CD14-positive monocyte (primary cell): ENCODE results near the gene DYRK1A. TPM values are rescaled to one million over a fixed set of nuclear protein-coding genes. Genes with fewer than 3 reads are reported as not detected.

ENCODE experiments used
- DNase-seq, 3 donors: peaks; one replicate each; pipeline ENCODE4 v3.0.0-alpha.2; 2011 to 2022
- H2AFZ ChIP-seq: 2 replicates; pipeline ENCODE4 v1.6.0; 2012; ENCODE audit warnings: mild to moderate bottlenecking, low read depth, low read length, inconsistent platforms; ENCODE audit not compliant: insufficient read depth, poor library complexity, severe bottlenecking
- H3K27ac ChIP-seq, 2 donors: 1 replicate in 1 of 2; 2 replicates in 1 of 2; pipeline ENCODE4 v1.5.1; 2012 to 2013; ENCODE audit warnings: low read length in 2 of 2, control low read depth in 1 of 2, inconsistent platforms in 1 of 2, low read depth in 1 of 2, mild to moderate bottlenecking in 1 of 2
- H3K27me3 ChIP-seq, 2 donors: one replicate each; pipeline versions ENCODE4 v1.6.0 to v1.6.1; 2011 to 2013; ENCODE audit warnings: low read length in 2 of 2; ENCODE audit not compliant: control insufficient read depth in 2 of 2, insufficient read depth in 2 of 2
- H3K36me3 ChIP-seq, 2 donors: replicated peaks in 1 of 2; 1 replicate in 1 of 2; 2 replicates in 1 of 2; pipeline versions ENCODE4 v1.5.1 to v1.6.1; 2012 to 2013; ENCODE audit warnings: low read length in 2 of 2, control low read depth in 1 of 2, inconsistent platforms in 1 of 2, mild to moderate bottlenecking in 1 of 2; ENCODE audit not compliant: insufficient read depth in 2 of 2, control insufficient read depth in 1 of 2
- H3K4me1 ChIP-seq, 2 donors: 1 replicate in 1 of 2; 2 replicates in 1 of 2; pipeline versions ENCODE4 v1.5.1 to v1.6.1; 2012 to 2013; ENCODE audit warnings: low read length in 2 of 2, control low read depth in 1 of 2, inconsistent platforms in 1 of 2, mild to moderate bottlenecking in 1 of 2, moderate library complexity in 1 of 2; ENCODE audit not compliant: insufficient read depth in 2 of 2, control insufficient read depth in 1 of 2
- H3K4me2 ChIP-seq: replicated peaks from 2 replicates; pipeline ENCODE3; 2012; ENCODE audit warnings: low read length, moderate library complexity, mild to moderate bottlenecking; ENCODE audit not compliant: poor library complexity, severe bottlenecking; ENCODE audit errors: extremely low read depth
- H3K4me3 ChIP-seq, 3 experiments: fragments of 200-600 bp in 1 of 3; sonication (generic) in 1 of 3; replicated peaks in 1 of 3; 1 replicate in 2 of 3; 2 replicates in 1 of 3; pipeline ENCODE4 v1.5.1; 2011 to 2013; ENCODE audit warnings: low read length in 3 of 3, mild to moderate bottlenecking in 3 of 3, control low read depth in 2 of 3, low read depth in 2 of 3, inconsistent platforms in 1 of 3, moderate library complexity in 1 of 3
- H3K79me2 ChIP-seq: 2 replicates; pipeline ENCODE4 v1.6.0; 2012; ENCODE audit warnings: mild to moderate bottlenecking, control low read depth, inconsistent platforms, low read length, moderate library complexity; ENCODE audit not compliant: insufficient read depth
- H3K9ac ChIP-seq: 2 replicates; pipeline ENCODE4 v1.6.0; 2017; ENCODE audit warnings: low read length, mild to moderate bottlenecking; ENCODE audit not compliant: insufficient read depth, poor library complexity, severe bottlenecking
- H3K9me3 ChIP-seq, 2 donors: replicated peaks in 1 of 2; 1 replicate in 1 of 2; 2 replicates in 1 of 2; pipeline versions ENCODE4 v1.5.1 to v1.6.1; 2012 to 2013; ENCODE audit warnings: low read length in 2 of 2, control low read depth in 1 of 2; ENCODE audit not compliant: control insufficient read depth in 1 of 2, insufficient read depth in 1 of 2
- H4K20me1 ChIP-seq: 2 replicates; pipeline ENCODE4 v1.6.0; 2012; ENCODE audit warnings: mild to moderate bottlenecking, low read length, control low read depth, moderate library complexity; ENCODE audit not compliant: insufficient read depth
- H3K27ac Mint-ChIP-seq, 7 donors: one replicate each; pipeline ENCODE4 v1.8.0; 2020; ENCODE audit warnings: mild to moderate bottlenecking in 7 of 7, mixed read lengths in 7 of 7, moderate library complexity in 6 of 7, inconsistent platforms in 2 of 7
- H3K27me3 Mint-ChIP-seq, 3 donors: one replicate each; pipeline ENCODE4 v1.8.0; 2021 to 2022; ENCODE audit warnings: low read depth in 3 of 3, mild to moderate bottlenecking in 3 of 3, mixed read lengths in 3 of 3, moderate library complexity in 3 of 3, inconsistent platforms in 1 of 3
- H3K36me3 Mint-ChIP-seq, 2 donors: one replicate each; pipeline ENCODE4 v1.8.0; 2020; ENCODE audit warnings: mixed read lengths in 2 of 2, inconsistent platforms in 1 of 2, mild to moderate bottlenecking in 1 of 2
- H3K4me1 Mint-ChIP-seq: one replicate; pipeline ENCODE4 v1.8.0; 2020; ENCODE audit warnings: mild to moderate bottlenecking, mixed read lengths
- H3K4me3 Mint-ChIP-seq, 2 donors: one replicate each; pipeline ENCODE4 v1.8.0; 2020; ENCODE audit warnings: mild to moderate bottlenecking in 2 of 2, mixed read lengths in 2 of 2, moderate library complexity in 1 of 2
- H3K9me3 Mint-ChIP-seq, 7 donors: one replicate each; pipeline ENCODE4 v1.8.0; 2020 to 2022; ENCODE audit warnings: mixed read lengths in 7 of 7, mild to moderate bottlenecking in 6 of 7, moderate library complexity in 6 of 7, inconsistent platforms in 2 of 7
- CTCF ChIP-seq: fragments of 200-600 bp; IDR thresholded peaks from one replicate; pipeline ENCODE4 v1.8.0; 2022; ENCODE audit warnings: antibody characterized with exemption, mild to moderate bottlenecking
- WGBS: methylation state at CpG from one replicate; pipeline ENCODE4 v1.1.5; 2013; ENCODE audit warnings: missing lambda C conversion rate; ENCODE audit not compliant: insufficient coverage; 5-methylcytosine and 5-hydroxymethylcytosine counted together
- intact Hi-C, 2 donors: fragments of 100-400 bp; cut with micrococcal nuclease; formaldehyde crosslinking; loops; one replicate each; pipeline versions ENCODE4 v1.15.0 to v1.15.1; 2023
- polyA plus RNA-seq, 3 donors: library from polyadenylated mRNA; depleted of rRNA in 1 of 3; unstranded in 2 of 3; stranded (reverse) in 1 of 3; fragments of 300-500 nt in 2 of 3; fragments of >200 nt in 1 of 3; fragmentation: Illumina TruSeq in 2 of 3; gene quantifications; 1 replicate in 2 of 3; 2 replicates in 1 of 3; pipeline ENCODE4 v1.2.3, GENCODE V29; 2012 to 2021

DYRK1A gene
- polyA plus RNA-seq, 3 donors, result 1.8 to 53.5 (median 2.4) TPM

- H3K27ac ChIP-seq, result peak overlapping the region in 1 of 2 donors; percentile 52
- peaks cover 0 to 2% of the 10 kb centered on the region in 2 donors for H3K9me3 ChIP-seq
- H3K9ac ChIP-seq, result no peak overlapping the region
- peak overlapping the region in 4 of 7 donors; percentile 18 to 88 (median 73) for H3K27ac Mint-ChIP-seq
- H2AFZ ChIP-seq, result no peak overlapping the region
- 92% methylated on average over 2 of the region's 5 CpGs for WGBS
- H3K36me3 ChIP-seq, result no peaks in the 10 kb centered on the region
- no peaks in the 10 kb centered on the region for H3K27me3 Mint-ChIP-seq
- TF ChIP-seq CTCF, result no peak
- peaks cover 100% of the 10 kb centered on the region for H4K20me1 ChIP-seq
- intact Hi-C loops, result loop anchor here in 1 of 2 donors (10.0 kb wide), 1 partner anchor 61 kb away; no protein-coding TSS in a partner anchor
- peaks cover 0 to 4% of the 10 kb centered on the region in 2 donors for H3K36me3 Mint-ChIP-seq
- H3K4me1 ChIP-seq, result peaks cover 36 to 76% of the 10 kb centered on the region in 2 donors
- H3K4me1 Mint-ChIP-seq, result peaks cover 85% of the 10 kb centered on the region
- H3K4me2 ChIP-seq, result no peak overlapping the region
- H3K79me2 ChIP-seq, result peaks cover 100% of the 10 kb centered on the region
- H3K27me3 ChIP-seq, result no peaks in the 10 kb centered on the region
- no peaks in the 10 kb centered on the region for H3K9me3 Mint-ChIP-seq
- H3K4me3 ChIP-seq, result no peak overlapping the region
- no peak overlapping the region for H3K4me3 Mint-ChIP-seq
- DNase-seq, result no peak
Measured at GRCh38 chr21:37374027-37374426, 7.5 kb downstream of the DYRK1A start.

GRCh38 chr21:37375866-37376574 is 9.4 kb downstream of the DYRK1A start:
- Mint-ChIP-seq H3K4me3 (no peak overlapping the region), H3K4me1 (peaks cover 80% of the 10 kb centered on the region), H3K36me3 (peaks cover 0 to 4% of the 10 kb centered on the region in 2 donors), H3K27ac (peak overlapping the region in 5 of 7 donors; percentile 25 to 89 (median 72)), H3K27me3 (no peaks in the 10 kb centered on the region), H3K9me3 (no peaks in the 10 kb centered on the region)
- Histone ChIP-seq H3K36me3 (no peaks in the 10 kb centered on the region), H3K9me3 (peaks cover 0 to 2% of the 10 kb centered on the region in 2 donors), H4K20me1 (peaks cover 100% of the 10 kb centered on the region), H3K4me2 (no peak overlapping the region), H3K9ac (no peak overlapping the region), H3K4me1 (peaks cover 20 to 63% of the 10 kb centered on the region in 2 donors), H2AFZ (no peak overlapping the region), H3K27me3 (no peaks in the 10 kb centered on the region), H3K4me3 (no peak overlapping the region), H3K27ac (peak overlapping the region in 1 of 2 donors; percentile 52), H3K79me2 (peaks cover 100% of the 10 kb centered on the region)
- intact Hi-C loops, result loop anchor here (5.0 to 10.0 kb wide), 2 partner anchors 36 to 59 kb away; no protein-coding TSS in a partner anchor
- 75% methylated on average over 6 of the region's 13 CpGs for WGBS
- no peak for DNase-seq
- no peak for TF ChIP-seq CTCF
